OCI-LY1 (cell line): Measurements from ENCODE around the gene COL9A1.

ENCODE experiments used
- EZH2 ChIP-seq: fragments of 200-600 bp; sonication (generic), shearing (Covaris generic); IDR thresholded peaks from 2 replicates; pipeline ENCODE4 v1.8.0; 2017; ENCODE audit warnings: borderline replicate concordance, mixed run types, mild to moderate bottlenecking, antibody characterized with exemption, low read length, moderate library complexity, mixed read lengths
- TF ChIP-seq, protein P1 (sequence below): fragments of 200-600 bp; sonication (generic), shearing (Covaris generic); IDR thresholded peaks from 2 replicates; pipeline ENCODE4 v1.5.1; 2017; ENCODE audit warnings: mild to moderate bottlenecking, antibody characterized with exemption, low read length, moderate library complexity, mixed read lengths

DNA sequence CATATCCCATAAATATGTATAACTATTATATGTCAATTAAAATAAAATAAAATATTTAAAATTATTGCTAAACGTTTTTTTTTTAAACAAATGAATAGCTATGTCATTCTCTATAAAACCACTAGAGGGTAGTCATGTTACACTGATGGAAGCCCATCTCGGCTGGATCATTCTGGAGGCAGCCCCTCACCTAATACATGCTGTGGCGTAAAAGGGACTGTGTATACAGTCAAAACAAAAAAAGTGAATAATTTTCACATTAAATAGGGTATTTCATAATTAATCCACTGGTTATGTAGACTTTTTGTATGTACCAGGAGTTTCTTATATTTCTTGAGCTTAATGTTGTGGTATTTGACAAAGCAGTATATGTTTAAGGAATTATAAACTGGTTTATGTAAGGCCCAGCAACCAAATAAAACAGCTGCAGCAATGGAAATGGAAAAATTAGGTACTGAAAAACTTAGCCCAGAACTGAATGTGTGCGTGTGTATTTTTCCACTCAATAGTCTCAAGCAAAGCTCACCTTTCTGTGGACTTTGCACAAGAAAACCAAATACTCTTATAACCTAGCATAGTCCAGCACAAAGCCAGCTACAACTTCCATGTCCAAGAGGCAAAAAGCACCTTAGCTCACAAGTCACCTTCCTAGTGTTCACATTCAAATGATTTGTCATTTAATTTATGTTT is 81.7 kb downstream of the COL9A1 start:
- TF ChIP-seq, protein P1, sequence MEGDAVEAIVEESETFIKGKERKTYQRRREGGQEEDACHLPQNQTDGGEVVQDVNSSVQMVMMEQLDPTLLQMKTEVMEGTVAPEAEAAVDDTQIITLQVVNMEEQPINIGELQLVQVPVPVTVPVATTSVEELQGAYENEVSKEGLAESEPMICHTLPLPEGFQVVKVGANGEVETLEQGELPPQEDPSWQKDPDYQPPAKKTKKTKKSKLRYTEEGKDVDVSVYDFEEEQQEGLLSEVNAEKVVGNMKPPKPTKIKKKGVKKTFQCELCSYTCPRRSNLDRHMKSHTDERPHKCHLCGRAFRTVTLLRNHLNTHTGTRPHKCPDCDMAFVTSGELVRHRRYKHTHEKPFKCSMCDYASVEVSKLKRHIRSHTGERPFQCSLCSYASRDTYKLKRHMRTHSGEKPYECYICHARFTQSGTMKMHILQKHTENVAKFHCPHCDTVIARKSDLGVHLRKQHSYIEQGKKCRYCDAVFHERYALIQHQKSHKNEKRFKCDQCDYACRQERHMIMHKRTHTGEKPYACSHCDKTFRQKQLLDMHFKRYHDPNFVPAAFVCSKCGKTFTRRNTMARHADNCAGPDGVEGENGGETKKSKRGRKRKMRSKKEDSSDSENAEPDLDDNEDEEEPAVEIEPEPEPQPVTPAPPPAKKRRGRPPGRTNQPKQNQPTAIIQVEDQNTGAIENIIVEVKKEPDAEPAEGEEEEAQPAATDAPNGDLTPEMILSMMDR: peak; percentile 51
- TF ChIP-seq EZH2: no peak
